H9 (cell line): ENCODE data around the gene COA5. TPM values are rescaled to one million over a fixed set of nuclear protein-coding genes. Genes with fewer than 3 reads are reported as not detected.

Experiments
- DNase-seq: peaks from one replicate; pipeline ENCODE4 v3.0.0-alpha.2; 2017
- H2AFZ ChIP-seq: one replicate; pipeline ENCODE4 v1.6.1; 2013; ENCODE audit warnings: mild to moderate bottlenecking, low read length, control low read depth, moderate library complexity
- H2AK5ac ChIP-seq: 2 replicates; pipeline ENCODE4 v1.6.1; 2013; ENCODE audit warnings: low read length, control low read depth, mixed read lengths; ENCODE audit not compliant: insufficient read length
- H2BK120ac ChIP-seq: one replicate; pipeline ENCODE4 v1.6.1; 2013; ENCODE audit warnings: low read depth, mild to moderate bottlenecking, low read length, control low read depth, inconsistent platforms; ENCODE audit not compliant: poor library complexity, severe bottlenecking
- H2BK12ac ChIP-seq: 2 replicates; pipeline ENCODE4 v1.6.1; 2013; ENCODE audit warnings: low read length, control low read depth, mixed read lengths, low read depth; ENCODE audit not compliant: insufficient read length
- H2BK15ac ChIP-seq: 2 replicates; pipeline ENCODE4 v1.6.1; 2013; ENCODE audit warnings: low read depth, low read length, control low read depth
- H2BK20ac ChIP-seq: one replicate; pipeline ENCODE4 v1.6.1; 2013; ENCODE audit warnings: low read depth, mild to moderate bottlenecking, low read length, control low read depth, inconsistent platforms; ENCODE audit not compliant: poor library complexity, severe bottlenecking
- H2BK5ac ChIP-seq: 2 replicates; pipeline ENCODE4 v1.6.1; 2013; ENCODE audit warnings: low read length, control low read depth, mixed read lengths; ENCODE audit not compliant: insufficient read length
- H3K14ac ChIP-seq: 2 replicates; pipeline ENCODE4 v1.6.1; 2013; ENCODE audit warnings: low read length, control low read depth; ENCODE audit not compliant: insufficient read depth
- H3K18ac ChIP-seq: 2 replicates; pipeline ENCODE4 v1.6.1; 2013; ENCODE audit warnings: low read depth, mild to moderate bottlenecking, mixed read lengths, low read length, control low read depth; ENCODE audit not compliant: insufficient read length
- H3K23ac ChIP-seq: 2 replicates; pipeline ENCODE4 v1.6.1; 2013; ENCODE audit warnings: low read length, control low read depth, mixed read lengths, low read depth; ENCODE audit not compliant: insufficient read length
- H3K23me2 ChIP-seq: 2 replicates; pipeline ENCODE4 v1.6.1; 2013; ENCODE audit warnings: low read depth, mild to moderate bottlenecking, mixed read lengths, low read length, control low read depth; ENCODE audit not compliant: insufficient read length, poor library complexity, severe bottlenecking
- H3K27ac ChIP-seq: 2 replicates; pipeline ENCODE4 v1.5.1; 2013; ENCODE audit warnings: low read length, control low read depth, mixed read lengths, low read depth; ENCODE audit not compliant: insufficient read length
- H3K27me3 ChIP-seq: 2 replicates; pipeline ENCODE4 v1.6.1; 2013; ENCODE audit warnings: low read length, control low read depth, inconsistent platforms; ENCODE audit not compliant: insufficient read depth
- H3K4ac ChIP-seq: 2 replicates; pipeline ENCODE4 v1.6.1; 2013; ENCODE audit warnings: low read depth, mild to moderate bottlenecking, control low read depth, inconsistent platforms, low read length, moderate library complexity
- H3K4me1 ChIP-seq: 2 replicates; pipeline ENCODE4 v1.6.1; 2013; ENCODE audit warnings: low read length, control low read depth, inconsistent platforms; ENCODE audit not compliant: insufficient read depth
- H3K4me2 ChIP-seq: 2 replicates; pipeline ENCODE4 v1.6.1; 2013; ENCODE audit warnings: low read length, control low read depth, mixed read lengths; ENCODE audit not compliant: insufficient read length, insufficient read depth
- H3K56ac ChIP-seq: 2 replicates; pipeline ENCODE4 v1.6.1; 2013; ENCODE audit warnings: low read depth, mild to moderate bottlenecking, mixed read lengths, low read length, control low read depth; ENCODE audit not compliant: insufficient read length
- H3K79me1 ChIP-seq: 2 replicates; pipeline ENCODE4 v1.6.1; 2013; ENCODE audit warnings: low read depth, mild to moderate bottlenecking, moderate library complexity, low read length, control low read depth, inconsistent platforms; ENCODE audit not compliant: insufficient read depth, poor library complexity, severe bottlenecking
- H3K79me2 ChIP-seq: 2 replicates; pipeline ENCODE4 v1.6.1; 2013; ENCODE audit warnings: low read length, control low read depth, inconsistent platforms; ENCODE audit not compliant: insufficient read depth
- H3K9ac ChIP-seq: 2 replicates; pipeline ENCODE4 v1.6.1; 2013; ENCODE audit warnings: low read length, control low read depth, mixed read lengths; ENCODE audit not compliant: insufficient read length; ENCODE audit errors: extremely low read depth
- H3K9me3 ChIP-seq: one replicate; pipeline ENCODE4 v1.6.1; 2013; ENCODE audit warnings: low read depth, low read length, inconsistent platforms; ENCODE audit not compliant: control insufficient read depth
- H3T11ph ChIP-seq: one replicate; pipeline ENCODE4 v1.6.1; 2013; ENCODE audit warnings: mild to moderate bottlenecking, low read length, control low read depth, inconsistent platforms
- H4K20me1 ChIP-seq: one replicate; pipeline ENCODE4 v1.6.1; 2013; ENCODE audit not compliant: control insufficient read depth, insufficient read length, insufficient read depth
- H4K5ac ChIP-seq: 2 replicates; pipeline ENCODE4 v1.6.1; 2013; ENCODE audit warnings: low read depth, mild to moderate bottlenecking, mixed read lengths, low read length, control low read depth; ENCODE audit not compliant: insufficient read length
- H4K8ac ChIP-seq: replicated peaks from 2 replicates; pipeline ENCODE4 v1.6.1; 2013; ENCODE audit warnings: low read length, control low read depth, mixed read lengths, low read depth; ENCODE audit not compliant: insufficient read length
- H4K91ac ChIP-seq: 2 replicates; pipeline ENCODE4 v1.6.1; 2013; ENCODE audit warnings: low read depth, mild to moderate bottlenecking, moderate library complexity, mixed read lengths, low read length, control low read depth; ENCODE audit not compliant: insufficient read length
- H3K27ac Mint-ChIP-seq, 3 experiments: 2 replicates in 2 of 3; 3 replicates in 1 of 3; pipeline ENCODE4 v1.8.0; 2020 to 2021; ENCODE audit warnings: mixed read lengths in 3 of 3, mild to moderate bottlenecking in 1 of 3, moderate library complexity in 1 of 3
- H3K27me3 Mint-ChIP-seq: 2 replicates; pipeline ENCODE4 v1.8.0; 2021; ENCODE audit warnings: low read depth, mild to moderate bottlenecking, moderate library complexity, mixed read lengths
- H3K36me3 Mint-ChIP-seq, 3 experiments: 2 replicates in 2 of 3; 3 replicates in 1 of 3; pipeline ENCODE4 v1.8.0; 2020 to 2021; ENCODE audit warnings: low read depth in 3 of 3, mixed read lengths in 3 of 3; ENCODE audit not compliant: insufficient read depth in 1 of 3
- H3K4me1 Mint-ChIP-seq, 2 experiments: 2 replicates each; pipeline ENCODE4 v1.8.0; 2020; ENCODE audit warnings: mixed read lengths in 2 of 2
- H3K4me3 Mint-ChIP-seq, 2 experiments: 2 replicates in 1 of 2; 3 replicates in 1 of 2; pipeline ENCODE4 v1.8.0; 2020 to 2021; ENCODE audit warnings: mild to moderate bottlenecking in 2 of 2, mixed read lengths in 2 of 2, moderate library complexity in 1 of 2
- H3K9me3 Mint-ChIP-seq, 2 experiments: 2 replicates in 1 of 2; 3 replicates in 1 of 2; pipeline ENCODE4 v1.8.0; 2020; ENCODE audit warnings: mild to moderate bottlenecking in 2 of 2, mixed read lengths in 2 of 2, moderate library complexity in 1 of 2
- WGBS: extraction: QIAGEN DNeasy Blood & Tissue Kit; methylation state at CpG from one replicate; pipeline ENCODE4 v1.1.7; 2013; ENCODE audit warnings: missing lambda C conversion rate, low lambda C conversion rate, mixed read lengths; ENCODE audit not compliant: insufficient read length; ENCODE audit errors: extremely low coverage; 5-methylcytosine and 5-hydroxymethylcytosine counted together
- total RNA-seq: library from RNA; stranded (reverse); gene quantifications from 2 replicates; pipeline ENCODE4 v1.2.1, GENCODE V29; 2021
- TF ChIP-seq, protein P1 (sequence below): fragments of 200-600 bp; sonication (generic); conservative IDR thresholded peaks from 3 replicates; pipeline ENCODE4 v1.8.0; 2021; ENCODE audit warnings: antibody characterized with exemption, mild to moderate bottlenecking

The COA5 gene
- total RNA-seq, 1 experiment from 2014 or later, result 23.6 TPM

DNA sequence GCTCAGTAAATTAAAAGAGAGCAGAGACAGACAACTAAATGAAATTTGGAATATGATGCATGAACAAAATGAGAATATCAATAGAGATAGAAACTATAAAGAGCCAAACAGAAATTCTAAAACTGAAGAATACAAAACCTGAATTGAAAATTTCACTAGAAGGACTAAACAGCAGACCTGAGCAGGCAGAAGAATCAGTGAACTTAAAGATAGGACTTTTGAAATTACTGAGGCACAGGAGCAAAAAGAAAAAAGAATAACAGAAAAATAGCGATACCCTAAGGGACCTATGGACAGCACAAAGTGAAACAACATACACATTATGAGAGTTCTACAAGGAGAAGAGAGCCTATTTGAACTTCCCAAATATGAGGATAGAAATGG, 41.7 kb upstream of the COA5 start:
- Histone ChIP-seq H3K9ac (no peak overlapping the region), H3K79me2 (no peaks in the 10 kb centered on the region), H2BK120ac (no peak overlapping the region), H3K27ac (no peak overlapping the region), H3K27me3 (no peaks in the 10 kb centered on the region), H2AK5ac (no peak overlapping the region), H3K14ac (no peak overlapping the region), H3K23ac (no peak overlapping the region), H3K9me3 (no peaks in the 10 kb centered on the region), H4K91ac (no peak overlapping the region), H4K5ac (no peak overlapping the region), H2BK12ac (no peak overlapping the region), H2BK15ac (no peak overlapping the region), H2AFZ (no peak overlapping the region), H3K79me1 (no peaks in the 10 kb centered on the region), H3K4ac (no peak overlapping the region), H2BK5ac (no peak overlapping the region), H3K23me2 (no peaks in the 10 kb centered on the region), H4K8ac (no peak overlapping the region), H3K18ac (no peak overlapping the region), H4K20me1 (no peaks in the 10 kb centered on the region), H3K4me2 (no peak overlapping the region), H3K4me1 (no peaks in the 10 kb centered on the region), H3K56ac (no peak overlapping the region), H2BK20ac (no peak overlapping the region), H3T11ph (no peak overlapping the region)
- peaks cover under 1 to 3% of the 10 kb centered on the region in 2 experiments for H3K4me1 Mint-ChIP-seq
- WGBS, result no CpG with 5 or more reads among the region's 1 CpG
- no peak for DNase-seq
- TF ChIP-seq, protein P1, sequence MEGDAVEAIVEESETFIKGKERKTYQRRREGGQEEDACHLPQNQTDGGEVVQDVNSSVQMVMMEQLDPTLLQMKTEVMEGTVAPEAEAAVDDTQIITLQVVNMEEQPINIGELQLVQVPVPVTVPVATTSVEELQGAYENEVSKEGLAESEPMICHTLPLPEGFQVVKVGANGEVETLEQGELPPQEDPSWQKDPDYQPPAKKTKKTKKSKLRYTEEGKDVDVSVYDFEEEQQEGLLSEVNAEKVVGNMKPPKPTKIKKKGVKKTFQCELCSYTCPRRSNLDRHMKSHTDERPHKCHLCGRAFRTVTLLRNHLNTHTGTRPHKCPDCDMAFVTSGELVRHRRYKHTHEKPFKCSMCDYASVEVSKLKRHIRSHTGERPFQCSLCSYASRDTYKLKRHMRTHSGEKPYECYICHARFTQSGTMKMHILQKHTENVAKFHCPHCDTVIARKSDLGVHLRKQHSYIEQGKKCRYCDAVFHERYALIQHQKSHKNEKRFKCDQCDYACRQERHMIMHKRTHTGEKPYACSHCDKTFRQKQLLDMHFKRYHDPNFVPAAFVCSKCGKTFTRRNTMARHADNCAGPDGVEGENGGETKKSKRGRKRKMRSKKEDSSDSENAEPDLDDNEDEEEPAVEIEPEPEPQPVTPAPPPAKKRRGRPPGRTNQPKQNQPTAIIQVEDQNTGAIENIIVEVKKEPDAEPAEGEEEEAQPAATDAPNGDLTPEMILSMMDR, result no peak
- no peak overlapping the region for H3K27ac Mint-ChIP-seq
- no peaks in the 10 kb centered on the region for H3K9me3 Mint-ChIP-seq
- H3K4me3 Mint-ChIP-seq, result no peak overlapping the region
- no peaks in the 10 kb centered on the region for H3K36me3 Mint-ChIP-seq
- no peaks in the 10 kb centered on the region for H3K27me3 Mint-ChIP-seq
